ENCODE measurements around the gene TBC1D8.

Gene TBC1D8

DNA sequence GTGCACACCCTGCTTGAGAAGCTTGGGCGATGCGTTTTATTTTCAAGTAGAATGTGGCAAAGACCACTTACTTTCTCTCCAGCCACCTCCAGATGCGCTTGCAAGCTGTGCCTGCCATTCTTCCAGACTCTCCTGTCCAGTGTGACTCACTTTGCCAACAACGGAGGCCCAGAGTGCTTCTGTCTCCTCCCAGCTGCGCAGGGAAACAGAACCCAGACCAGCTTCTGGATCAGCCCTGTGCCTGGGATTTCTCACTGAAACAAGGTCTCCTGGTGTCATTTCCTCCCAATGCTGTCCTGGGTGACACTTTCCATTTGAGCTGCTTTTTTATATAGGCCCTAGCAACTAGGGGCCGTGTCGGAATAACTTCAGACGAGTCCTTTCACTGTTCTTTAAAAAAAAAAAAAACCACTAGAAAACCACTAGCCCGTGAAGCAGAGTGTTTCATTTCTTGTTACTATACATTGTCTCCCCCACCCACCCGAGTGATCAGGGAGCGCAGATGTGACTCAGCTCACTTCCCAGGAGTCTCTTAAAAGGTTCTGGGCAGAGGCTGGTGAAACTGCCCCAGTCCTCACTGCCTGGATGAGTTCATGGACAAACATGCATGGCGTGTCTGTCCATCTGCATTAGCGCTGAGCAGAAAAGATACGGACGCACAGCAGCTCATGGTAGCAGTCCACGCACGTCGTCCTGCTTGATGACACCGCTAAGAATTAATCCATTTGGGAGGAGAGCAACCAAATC is 174.4 kb downstream of the TBC1D8 start:
- no peak for DNase-seq (ENCODE audit: low spot score)

DNA sequence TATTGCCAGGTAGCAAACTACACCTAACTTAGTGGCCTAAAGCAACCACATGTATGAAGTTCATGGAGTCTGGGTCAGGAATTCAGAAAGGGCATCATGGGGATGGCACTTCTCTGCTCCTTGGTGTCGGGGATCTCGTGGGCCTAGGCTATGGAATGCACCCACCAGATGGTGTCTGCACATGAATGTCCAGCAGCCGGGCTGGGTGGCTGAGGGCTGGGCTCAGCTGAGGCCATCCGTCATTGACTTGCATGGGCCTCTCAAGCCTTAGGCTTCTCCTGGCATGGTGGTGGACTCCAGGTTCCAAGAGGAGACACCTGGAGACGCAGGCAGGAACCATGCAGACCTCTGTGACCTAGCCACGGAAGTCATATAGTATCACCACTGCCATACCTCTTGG is 175.1 kb downstream of the TBC1D8 start:
- no peak for DNase-seq (ENCODE audit: low spot score)

DNA sequence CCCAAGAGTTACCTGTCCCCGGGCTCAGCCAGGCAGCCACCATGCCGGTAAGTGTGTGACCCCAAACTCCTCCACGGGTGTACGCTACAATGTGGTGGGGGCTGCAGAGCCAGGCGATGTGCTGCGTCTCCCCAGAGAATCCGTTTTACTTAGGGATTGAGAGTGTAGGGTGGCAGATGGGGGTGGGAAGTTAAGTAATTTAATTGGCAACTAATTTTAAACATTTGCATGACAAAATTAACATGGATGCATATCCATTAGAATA is 175.7 kb downstream of the TBC1D8 start:
- no peak for DNase-seq (ENCODE audit: low spot score)

DNA sequence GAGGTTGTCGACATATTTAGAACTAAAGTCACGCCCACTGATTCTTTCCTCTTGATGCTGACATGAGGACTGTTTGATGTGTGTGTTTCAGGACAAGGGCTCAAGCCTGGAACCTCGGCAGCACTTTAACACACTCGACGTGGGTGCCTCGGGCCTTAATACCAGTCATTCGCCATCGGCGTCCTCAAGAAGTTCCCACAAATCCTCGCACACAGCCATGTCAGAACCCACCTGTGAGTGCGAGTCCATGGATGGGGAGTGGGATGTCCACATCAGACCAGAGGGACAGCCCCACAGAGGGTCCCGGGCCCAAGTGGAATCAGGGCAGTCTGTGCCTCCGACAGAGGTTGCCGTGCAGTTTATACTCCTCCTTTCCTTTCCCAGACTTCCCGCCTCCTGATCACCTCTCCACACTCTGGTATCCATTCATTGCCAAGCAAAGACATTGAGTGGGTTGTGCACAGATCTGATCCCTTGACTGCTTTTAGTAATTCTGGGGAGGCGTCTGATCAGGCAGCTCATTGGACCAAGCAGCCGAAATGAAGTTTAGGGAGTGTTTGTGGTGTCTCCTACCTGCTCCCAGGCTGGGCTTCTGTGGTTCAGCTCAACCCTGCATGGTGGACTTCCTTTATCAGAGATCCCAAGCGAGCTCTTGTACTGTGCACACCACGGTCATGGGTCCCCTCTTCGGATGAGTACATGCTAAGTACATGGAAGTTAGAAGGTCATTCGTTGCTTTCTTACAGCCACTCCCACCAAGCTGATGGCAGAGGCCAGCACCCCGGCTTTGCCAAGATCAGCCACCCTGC is 176.3 kb downstream of the TBC1D8 start:
- no peak for DNase-seq (ENCODE audit: low spot score)

DNA sequence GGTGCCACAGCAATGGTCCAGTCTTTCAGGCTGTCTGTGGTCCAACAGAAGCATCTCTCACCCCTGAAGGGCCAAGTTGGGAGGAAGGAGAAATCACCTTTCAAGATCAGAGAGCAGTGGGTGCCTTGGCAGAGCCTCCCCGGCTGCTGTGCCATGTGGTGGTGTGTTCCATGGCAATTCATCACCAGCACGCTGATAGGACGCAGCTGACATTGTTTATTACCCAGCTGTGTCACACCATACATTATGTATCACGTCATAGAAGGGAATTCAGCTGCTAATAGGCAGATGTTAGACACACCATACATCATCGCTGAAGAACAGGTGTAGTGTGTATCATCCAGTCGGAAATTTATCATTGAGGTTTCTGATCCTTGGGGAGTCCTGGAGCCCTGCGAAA is 178.7 kb downstream of the TBC1D8 start:
- DNase-seq (ENCODE audit: low spot score) = no peak

DNA sequence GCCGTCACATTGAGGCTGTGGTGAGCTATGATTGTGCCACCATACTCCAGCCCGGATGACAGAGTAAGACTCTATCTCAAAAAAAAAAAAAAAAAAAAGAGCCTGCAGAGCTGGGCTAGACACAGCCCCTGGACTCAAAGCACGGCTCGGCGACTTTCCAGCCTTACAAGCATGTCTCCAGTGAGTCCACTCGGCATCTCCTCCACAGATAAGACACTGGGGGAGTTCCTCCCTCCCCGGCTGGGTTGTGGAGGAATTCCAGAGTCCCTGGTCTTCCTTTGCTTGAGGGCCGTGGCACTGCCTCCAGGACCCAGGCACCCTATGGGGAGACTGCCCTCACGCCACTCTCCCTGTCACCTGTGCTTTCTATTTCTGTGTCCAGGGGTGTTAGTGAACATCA is 180.0 kb downstream of the TBC1D8 start:
- DNase-seq (ENCODE audit: low spot score) = no peak

DNA sequence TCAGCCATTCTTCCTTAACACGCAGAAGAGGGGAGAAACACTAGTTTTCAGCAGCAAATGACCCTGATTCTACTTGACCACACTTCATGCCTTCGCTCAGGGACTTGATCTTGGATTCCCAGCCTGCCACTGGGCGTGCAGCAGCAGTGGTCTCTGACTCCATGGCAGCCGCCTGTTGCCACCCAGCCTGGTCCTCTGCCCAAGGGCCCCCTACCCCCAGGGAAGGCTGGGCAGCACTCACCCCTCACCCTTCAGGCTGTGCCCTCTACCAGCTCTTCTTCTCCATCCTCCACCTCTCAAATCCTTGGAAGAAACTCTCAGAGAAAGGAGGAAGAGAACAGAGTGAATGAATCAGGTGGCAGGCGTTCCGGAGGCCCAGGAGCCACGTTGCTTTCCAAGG is 181.2 kb downstream of the TBC1D8 start:
- no peak for DNase-seq (ENCODE audit: low spot score)

DNA sequence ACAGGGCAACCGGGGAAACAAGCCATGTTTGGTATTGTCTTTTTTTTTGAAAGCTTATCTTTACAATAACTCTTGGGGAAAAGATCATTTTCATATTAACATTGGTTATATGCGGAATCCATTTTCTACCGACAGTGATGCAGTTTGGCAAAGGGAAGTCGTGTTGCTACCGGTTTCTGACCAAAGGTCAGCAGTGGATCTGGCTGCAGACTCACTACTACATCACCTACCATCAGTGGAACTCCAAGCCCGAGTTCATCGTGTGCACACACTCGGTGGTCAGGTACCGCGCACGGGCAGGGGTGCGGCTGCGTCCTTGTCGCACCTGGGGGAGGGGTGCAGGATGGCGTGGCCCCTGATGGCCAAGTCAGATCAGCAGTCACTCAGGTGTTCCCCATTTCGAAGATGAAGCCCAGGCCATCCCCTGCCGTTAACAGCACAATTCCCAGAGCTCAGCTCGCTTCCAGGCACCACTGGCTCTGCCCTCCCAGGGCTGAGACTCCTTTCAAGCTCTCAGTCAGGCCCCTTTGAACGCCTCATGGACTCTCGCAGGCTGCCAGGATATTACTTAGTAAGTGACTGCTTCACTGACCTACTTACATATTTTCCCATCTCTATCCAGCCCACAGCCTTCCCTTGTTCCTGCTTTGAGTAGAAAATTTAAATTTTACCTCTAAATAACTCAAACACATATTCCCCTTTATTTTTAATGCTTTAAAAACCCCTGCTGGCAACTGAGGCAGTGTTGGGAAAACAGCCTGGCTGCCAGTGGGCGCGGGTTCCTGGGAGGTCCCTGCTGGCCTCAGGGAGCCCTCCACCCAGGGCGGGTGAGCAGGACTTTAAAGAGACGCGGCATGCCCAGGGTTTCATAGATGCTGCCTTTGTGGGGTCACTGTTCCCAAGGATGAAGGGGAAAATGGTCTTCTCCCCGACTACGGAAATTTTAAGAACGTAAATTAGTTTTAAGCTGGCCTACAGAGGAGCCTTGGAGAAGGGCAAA is 182.7 kb downstream of the TBC1D8 start:
- no peak for DNase-seq (ENCODE audit: low spot score)

DNA sequence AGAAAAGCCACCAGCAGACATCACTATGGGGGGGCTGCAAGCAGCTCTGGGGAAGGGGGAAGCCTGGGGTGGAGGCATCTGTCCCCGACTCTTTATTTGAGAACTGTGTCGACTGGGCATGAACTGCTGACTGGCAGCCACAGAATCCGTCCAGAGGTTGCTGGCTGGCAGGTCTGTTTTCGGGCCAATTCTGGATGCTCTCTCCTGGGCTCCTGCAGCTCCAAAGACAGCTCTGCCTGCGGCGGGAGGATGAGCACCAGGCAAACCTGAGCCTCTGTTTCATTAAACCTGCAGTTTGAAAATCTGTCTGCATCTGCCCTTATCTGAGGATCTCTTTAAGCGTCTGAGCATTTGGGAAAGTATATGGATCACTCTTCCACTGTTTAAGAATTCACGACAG is 183.5 kb downstream of the TBC1D8 start:
- no peak for DNase-seq (ENCODE audit: low spot score)

DNA sequence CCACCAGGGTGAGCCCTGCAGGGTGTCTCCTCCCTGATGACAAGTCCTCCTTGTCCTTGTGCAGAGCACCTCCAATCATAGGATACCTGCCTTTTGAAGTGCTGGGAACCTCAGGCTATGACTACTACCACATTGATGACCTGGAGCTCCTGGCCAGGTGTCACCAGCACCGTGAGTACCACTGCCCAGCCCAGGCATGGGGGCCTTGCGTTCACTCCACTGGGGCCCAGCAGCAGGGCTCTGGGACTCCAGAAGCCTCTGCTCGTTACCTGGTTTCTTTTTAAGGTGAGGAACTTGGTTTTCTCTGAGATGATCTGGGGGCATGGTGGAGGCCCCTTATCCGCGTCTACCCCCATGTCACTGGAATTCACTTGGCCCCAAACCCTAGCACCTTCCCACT is 185.6 kb downstream of the TBC1D8 start:
- DNase-seq (ENCODE audit: low spot score) = no peak

DNA sequence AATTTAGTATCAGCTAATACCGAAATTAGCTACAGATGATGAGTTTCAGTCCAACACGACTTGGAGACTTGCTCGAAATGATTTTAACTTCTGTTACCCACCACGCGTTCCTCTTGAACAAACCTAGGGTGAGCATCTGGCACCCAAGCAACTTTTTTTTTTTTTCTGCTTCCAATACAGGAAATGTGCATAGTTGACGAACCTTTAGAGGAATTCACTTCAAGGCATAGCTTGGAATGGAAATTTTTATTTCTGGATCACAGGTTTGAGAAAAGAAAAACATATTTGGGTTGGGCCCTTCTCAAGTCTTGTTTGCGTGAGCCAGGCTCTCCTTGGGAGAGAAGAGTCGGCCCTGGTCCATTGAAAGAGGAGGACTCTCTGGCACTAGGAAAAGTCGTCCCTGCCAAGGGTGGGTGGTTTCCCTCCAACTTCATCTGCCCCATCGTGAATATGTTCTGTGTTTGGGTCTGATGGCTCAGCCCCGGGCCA is 186.5 kb downstream of the TBC1D8 start:
- no peak for DNase-seq (ENCODE audit: low spot score)

DNA sequence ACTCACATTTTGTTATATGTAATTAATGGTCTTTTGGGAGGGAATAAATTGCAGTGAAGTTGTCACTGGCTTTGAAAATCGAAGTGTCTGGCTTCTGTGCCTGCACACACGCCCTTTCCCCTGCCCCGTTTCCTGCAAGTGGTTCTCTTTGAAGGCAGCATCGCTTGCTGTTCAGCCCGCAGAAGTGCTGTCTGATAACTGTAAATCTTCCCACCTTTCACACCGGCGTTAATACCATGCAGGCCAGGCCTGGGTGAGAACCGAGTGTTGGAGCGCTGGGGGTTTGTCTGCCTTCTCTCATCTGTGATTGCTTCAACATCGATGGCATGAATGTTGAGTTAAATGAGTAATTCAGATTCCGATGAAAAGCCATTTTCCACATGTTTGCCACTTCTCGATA is 187.0 kb downstream of the TBC1D8 start:
- DNase-seq (ENCODE audit: low spot score) = no peak

DNA sequence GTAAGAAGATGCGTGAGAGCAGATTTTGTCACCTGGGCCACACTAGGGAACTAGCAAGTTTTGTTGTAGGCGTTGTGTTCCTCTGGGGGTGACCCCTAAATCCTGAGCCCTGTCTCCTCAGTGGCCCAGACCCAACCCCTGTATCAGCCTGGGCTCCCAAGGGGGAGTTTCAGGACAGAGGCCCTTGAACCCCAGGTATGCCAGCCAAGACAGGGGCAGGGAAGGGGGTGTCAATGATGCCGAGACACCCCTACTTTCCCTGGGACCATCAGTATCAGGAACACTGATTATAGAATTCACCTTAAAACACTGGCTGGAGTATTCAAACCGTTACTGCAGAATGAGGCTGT is 188.2 kb downstream of the TBC1D8 start:
- no peak for DNase-seq (ENCODE audit: low spot score)

DNA sequence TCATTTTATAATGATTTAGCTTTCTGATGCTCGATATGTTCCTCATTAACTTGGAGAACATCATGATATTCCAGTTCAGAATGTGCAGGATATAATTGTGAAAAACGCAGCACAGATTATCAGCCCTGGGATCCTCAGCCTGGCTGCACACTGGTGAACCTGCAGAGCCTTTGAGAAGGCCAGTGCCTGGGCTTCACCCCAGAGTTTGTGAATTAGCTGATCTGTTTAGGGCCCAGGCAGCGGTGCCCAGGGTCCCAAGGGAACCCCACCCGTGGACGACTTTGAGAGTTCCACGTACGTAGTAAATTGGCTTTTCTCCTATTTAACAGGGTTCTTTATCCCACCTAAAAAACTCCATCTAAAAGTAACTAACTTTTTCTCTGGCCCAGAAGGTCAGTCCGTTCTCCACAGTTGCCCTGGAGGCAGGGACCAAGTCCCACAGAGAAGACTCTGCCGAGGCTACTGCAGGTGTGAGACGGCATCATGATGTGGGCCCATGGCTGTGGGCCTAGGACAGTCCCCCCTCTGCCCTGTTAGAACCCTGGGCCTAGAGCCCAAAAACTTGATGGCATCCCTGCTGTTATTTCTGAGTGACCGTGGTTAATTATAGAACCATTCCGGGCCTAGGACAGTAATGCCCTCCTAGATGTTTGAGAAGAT is 188.7 kb downstream of the TBC1D8 start:
- DNase-seq (ENCODE audit: low spot score) = no peak

DNA sequence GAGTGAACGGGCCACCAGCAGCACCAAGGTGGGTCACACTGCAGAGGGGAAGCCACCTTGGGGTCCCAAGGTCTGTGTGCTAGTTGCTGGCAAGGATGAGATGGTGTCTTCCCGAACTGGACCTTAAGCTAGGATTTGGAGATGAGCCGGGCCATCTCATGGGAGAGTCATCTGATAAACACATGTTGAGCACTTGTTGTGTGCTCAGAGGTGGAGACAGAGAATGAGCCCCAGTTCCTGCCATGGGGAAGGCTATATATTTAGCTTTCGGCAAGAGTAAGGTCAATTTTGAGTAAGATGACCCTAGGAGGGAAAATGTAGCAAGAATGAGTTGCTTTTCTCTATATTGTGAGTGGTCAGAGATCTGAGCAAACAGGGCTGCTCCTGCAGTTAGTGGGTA is 190.5 kb downstream of the TBC1D8 start:
- no peak for DNase-seq (ENCODE audit: low spot score)

DNA sequence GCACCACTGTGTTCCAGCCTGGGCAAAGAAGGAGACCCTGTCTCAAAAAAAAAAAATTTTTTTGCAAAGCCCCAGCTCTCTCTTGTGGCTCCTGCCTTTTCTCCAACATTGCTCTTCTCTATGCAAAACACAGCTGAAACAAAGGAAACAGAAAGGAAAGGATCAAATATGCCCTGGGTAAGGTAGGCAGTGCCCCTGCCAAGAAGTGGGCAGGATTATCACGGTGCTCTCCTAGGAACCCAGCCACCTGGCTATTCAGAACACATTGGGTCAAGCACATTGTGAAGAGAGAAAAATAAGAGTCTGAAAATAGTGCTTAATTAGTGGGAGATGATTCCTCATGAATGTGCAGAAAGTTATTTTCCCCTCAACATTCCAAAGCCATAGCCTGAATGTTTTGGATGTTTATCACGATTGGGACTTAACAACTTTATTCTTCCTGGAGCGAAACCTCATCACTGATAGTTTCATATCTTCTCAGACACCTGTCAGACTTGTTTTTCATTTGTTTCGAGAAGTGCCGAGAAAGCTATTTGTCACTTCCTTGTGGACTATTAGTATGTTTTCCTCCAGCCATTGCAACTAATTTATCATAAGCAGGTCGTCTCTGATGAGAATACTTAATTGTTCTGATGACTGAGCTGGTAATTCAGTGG is 191.8 kb downstream of the TBC1D8 start:
- peak; percentile 31 for DNase-seq (ENCODE audit: low spot score)

DNA sequence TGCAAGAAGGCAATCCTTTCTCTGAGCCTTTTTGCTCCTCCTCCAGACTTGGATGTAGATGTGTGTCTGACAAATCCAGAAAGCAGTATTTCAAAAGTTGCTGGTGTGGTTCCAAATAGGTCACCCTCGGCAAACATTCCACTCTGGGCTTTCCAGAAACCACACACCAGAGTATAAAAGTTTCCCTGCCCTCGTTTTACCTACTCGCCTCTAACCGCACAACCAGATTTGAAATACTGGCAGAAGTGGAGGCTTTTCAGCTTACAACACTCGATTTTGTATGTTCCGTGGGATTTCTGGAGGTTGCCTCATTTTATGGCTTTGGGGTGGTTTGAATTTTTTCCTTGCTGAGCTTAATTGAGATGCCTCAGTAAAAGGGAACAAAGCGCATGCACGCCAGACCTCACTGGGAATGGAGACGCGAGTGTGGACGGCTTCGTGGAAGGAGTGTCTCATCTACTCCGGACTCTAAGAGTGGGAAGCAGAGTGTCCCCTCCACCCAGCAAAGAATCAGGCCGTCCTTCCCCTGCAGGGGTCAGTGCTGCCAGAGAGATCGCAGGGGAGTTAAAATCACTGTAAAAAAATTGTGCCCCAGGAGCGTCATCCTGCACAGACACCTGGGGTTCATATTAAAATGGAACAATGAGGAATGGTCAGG is 193.1 kb downstream of the TBC1D8 start:
- peak; percentile 43 for DNase-seq (ENCODE audit: low spot score)

Data from cerebellar cortex (tissue), 1 donor.